HFFc6 (cell line): Measurements from ENCODE around the gene DFFA. TPM values are rescaled to one million over a fixed set of nuclear protein-coding genes. Genes with fewer than 3 reads are reported as not detected.

ENCODE experiments used
- DNase-seq: peaks from one replicate; pipeline ENCODE4 v3.0.0-alpha.2; 2018
- H3K27ac Mint-ChIP-seq: 2 replicates; pipeline ENCODE4 v1.8.0; 2020; ENCODE audit warnings: mild to moderate bottlenecking, mixed read lengths
- H3K27me3 Mint-ChIP-seq: 2 replicates; pipeline ENCODE4 v1.8.0; 2021; ENCODE audit warnings: mild to moderate bottlenecking, moderate library complexity, mixed read lengths; ENCODE audit not compliant: insufficient read depth
- H3K36me3 Mint-ChIP-seq: 2 replicates; pipeline ENCODE4 v1.8.0; 2021; ENCODE audit warnings: low read depth, mixed read lengths
- H3K4me1 Mint-ChIP-seq: 2 replicates; pipeline ENCODE4 v1.8.0; 2020; ENCODE audit warnings: low read depth, mixed read lengths
- H3K4me3 Mint-ChIP-seq: 2 replicates; pipeline ENCODE4 v1.8.0; 2020; ENCODE audit warnings: mild to moderate bottlenecking, moderate library complexity, mixed read lengths
- H3K9me3 Mint-ChIP-seq: 2 replicates; pipeline ENCODE4 v1.8.0; 2020; ENCODE audit warnings: mild to moderate bottlenecking, mixed read lengths
- total RNA-seq, 6 experiments: library from RNA; stranded (reverse); fragmentation: NEBNext Ultra II Directional; extraction: Animal tissue kit (Norgen Biotek cat#: 25700); gene quantifications; 2 replicates in 1 of 6; 3 replicates in 5 of 6; pipeline ENCODE4 v1.2.3, GENCODE V29; 2021
- TF ChIP-seq, protein P1 (sequence below): fragments of 200-600 bp; sonication (generic); IDR thresholded peaks from 2 replicates; pipeline ENCODE4 v1.5.0; 2021; ENCODE audit warnings: antibody characterized with exemption, mild to moderate bottlenecking

The DFFA gene
- total RNA-seq, 6 experiments from 2014 or later: 44.1 to 58.6 (median 48.4) TPM

DNA sequence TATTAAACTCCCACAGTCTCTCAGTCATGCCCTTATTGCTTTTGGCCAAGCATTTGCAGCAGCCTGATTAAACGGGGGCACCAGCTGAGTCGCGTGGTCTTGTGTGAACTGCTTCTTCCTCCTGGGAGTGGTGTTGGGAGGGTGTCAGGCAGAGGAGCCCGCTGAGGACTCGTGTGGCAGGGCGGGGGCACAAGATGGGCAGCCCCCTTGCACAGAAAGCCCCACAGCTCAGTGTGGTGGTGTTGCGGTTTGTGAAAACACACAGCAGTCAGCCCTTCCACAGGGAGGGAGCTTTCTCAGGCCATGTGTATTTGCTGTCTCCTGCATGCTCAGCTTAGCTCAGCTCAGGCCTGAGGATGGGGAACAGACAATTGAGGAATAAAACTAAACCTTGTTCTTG, 24.8 kb upstream of the DFFA start:
- no peaks in the 10 kb centered on the region; the same call in 1 of the 2 replicates for H3K36me3 Mint-ChIP-seq
- H3K9me3 Mint-ChIP-seq: no peaks in the 10 kb centered on the region
- peaks cover 2% of the 10 kb centered on the region; the same call in 1 of the 2 replicates for H3K27me3 Mint-ChIP-seq
- H3K4me1 Mint-ChIP-seq: peaks cover 25% of the 10 kb centered on the region
- no peak overlapping the region for H3K4me3 Mint-ChIP-seq
- DNase-seq: no peak
- no peak overlapping the region for H3K27ac Mint-ChIP-seq
- TF ChIP-seq, protein P1, sequence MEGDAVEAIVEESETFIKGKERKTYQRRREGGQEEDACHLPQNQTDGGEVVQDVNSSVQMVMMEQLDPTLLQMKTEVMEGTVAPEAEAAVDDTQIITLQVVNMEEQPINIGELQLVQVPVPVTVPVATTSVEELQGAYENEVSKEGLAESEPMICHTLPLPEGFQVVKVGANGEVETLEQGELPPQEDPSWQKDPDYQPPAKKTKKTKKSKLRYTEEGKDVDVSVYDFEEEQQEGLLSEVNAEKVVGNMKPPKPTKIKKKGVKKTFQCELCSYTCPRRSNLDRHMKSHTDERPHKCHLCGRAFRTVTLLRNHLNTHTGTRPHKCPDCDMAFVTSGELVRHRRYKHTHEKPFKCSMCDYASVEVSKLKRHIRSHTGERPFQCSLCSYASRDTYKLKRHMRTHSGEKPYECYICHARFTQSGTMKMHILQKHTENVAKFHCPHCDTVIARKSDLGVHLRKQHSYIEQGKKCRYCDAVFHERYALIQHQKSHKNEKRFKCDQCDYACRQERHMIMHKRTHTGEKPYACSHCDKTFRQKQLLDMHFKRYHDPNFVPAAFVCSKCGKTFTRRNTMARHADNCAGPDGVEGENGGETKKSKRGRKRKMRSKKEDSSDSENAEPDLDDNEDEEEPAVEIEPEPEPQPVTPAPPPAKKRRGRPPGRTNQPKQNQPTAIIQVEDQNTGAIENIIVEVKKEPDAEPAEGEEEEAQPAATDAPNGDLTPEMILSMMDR: no peak

DNA sequence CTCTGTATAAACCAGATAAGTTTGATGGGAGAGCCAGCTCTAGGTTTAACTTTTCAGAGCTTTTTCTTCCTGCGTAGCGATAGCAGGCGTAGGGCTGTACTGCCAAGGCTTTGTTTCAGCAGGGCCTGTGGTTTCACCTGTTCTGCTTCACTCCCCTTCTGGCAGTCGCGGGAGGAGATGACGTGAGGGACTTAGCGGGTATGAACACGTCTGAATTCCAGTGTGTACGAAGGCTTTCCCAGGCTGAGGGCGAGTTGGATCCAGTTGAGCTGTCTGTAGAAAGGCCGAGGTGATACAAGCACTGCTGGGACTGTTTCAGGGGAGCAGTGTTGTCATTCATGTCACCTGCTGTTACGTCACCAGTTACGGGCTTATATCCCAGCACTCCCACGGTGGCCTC, 23.6 kb upstream of the DFFA start:
- TF ChIP-seq, protein P1: no peak
- Mint-ChIP-seq H3K4me1 (peaks cover 25% of the 10 kb centered on the region), H3K4me3 (no peak overlapping the region), H3K27me3 (peaks cover 2% of the 10 kb centered on the region; the same call in 1 of the 2 replicates), H3K27ac (no peak overlapping the region; the same call in 1 of the 2 replicates), H3K9me3 (no peaks in the 10 kb centered on the region), H3K36me3 (no peaks in the 10 kb centered on the region; the same call in 1 of the 2 replicates)
- DNase-seq: no peak

DNA sequence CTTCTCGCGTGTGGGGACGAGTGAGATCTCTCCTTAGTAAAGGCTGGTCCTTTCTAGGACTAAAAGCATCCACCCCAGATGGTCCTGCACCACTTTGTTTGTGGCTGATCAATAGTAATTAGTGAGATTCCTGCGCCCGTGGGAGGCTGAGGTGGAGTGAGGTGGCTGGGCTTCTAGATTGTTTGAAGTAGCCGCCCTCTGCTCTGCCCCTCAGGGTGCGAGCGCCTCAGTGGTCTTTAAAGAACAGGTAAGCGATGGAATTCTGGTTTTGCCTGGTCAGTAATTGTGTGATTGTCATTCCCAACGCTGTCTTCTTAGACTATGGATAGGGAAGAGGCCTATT, 23.1 kb upstream of the DFFA start:
- Mint-ChIP-seq H3K4me3 (peak overlapping the region; percentile 84), H3K9me3 (no peaks in the 10 kb centered on the region), H3K27ac (peak overlapping the region; percentile 77), H3K36me3 (no peaks in the 10 kb centered on the region; the same call in 1 of the 2 replicates), H3K27me3 (peaks cover 2% of the 10 kb centered on the region; the same call in 1 of the 2 replicates), H3K4me1 (peaks cover 25% of the 10 kb centered on the region)
- TF ChIP-seq, protein P1: no peak
- DNase-seq: no peak

DNA sequence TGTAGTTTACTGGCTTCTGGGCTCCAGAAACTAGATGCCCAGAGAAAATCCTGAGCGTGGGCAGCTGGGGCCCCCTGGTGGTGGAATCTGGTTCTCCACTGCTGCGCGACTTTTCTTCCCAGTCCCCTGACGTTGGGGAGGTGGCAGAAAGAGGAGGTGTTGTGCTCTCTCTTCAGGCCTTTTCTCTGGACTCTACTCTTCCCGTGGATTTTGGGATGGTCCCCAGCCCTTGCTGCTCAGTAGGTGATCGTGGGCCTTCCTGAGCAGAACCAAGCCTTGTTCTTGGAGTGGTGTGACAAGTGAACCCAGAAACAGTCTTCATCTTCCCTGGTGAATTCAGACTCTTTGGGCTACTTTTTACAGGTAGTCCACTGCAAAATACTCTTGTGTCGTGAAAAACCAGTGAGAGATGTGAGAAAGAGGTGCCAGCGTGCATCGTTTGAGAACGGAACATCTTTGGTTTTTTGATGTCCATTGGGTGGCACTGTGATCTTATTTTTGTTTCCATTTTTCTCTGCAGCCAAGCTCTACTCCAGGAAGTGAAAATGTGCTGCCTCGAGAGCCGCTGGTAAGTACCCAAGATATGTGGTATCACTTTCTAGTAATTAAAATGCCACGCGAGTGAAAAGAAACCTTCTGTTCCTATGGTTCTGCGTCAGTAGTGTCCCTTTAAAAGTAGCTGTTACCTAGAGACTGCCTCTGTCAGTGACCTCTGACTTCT, 22.6 kb upstream of the DFFA start:
- H3K4me3 Mint-ChIP-seq: peak overlapping the region; percentile 84
- no peaks in the 10 kb centered on the region; the same call in 1 of the 2 replicates for H3K36me3 Mint-ChIP-seq
- DNase-seq: peak; percentile 54
- peak overlapping the region; percentile 77 for H3K27ac Mint-ChIP-seq
- TF ChIP-seq, protein P1: peak; percentile 99
- peaks cover 26% of the 10 kb centered on the region for H3K4me1 Mint-ChIP-seq
- H3K27me3 Mint-ChIP-seq: peaks cover 2% of the 10 kb centered on the region; the same call in 1 of the 2 replicates
- no peaks in the 10 kb centered on the region for H3K9me3 Mint-ChIP-seq

DNA sequence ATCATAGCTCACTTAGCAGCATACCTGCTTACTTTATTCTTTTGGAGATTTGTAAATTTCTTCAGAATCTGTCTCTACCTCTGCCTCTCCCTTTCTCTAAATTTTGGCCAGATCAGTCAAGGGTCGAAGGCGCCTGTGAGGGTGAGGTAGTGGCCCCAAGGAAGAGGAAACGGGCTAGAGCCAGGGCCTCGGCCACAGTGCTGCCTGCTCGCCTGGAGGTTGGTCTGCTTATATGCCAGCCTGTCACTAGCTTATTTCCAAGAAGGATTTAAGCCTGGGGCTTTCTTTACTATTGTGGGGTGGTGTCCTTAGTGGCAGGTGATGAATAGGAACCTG, 22.1 kb upstream of the DFFA start:
- H3K27me3 Mint-ChIP-seq: peaks cover 2% of the 10 kb centered on the region; the same call in 1 of the 2 replicates
- DNase-seq: no peak
- peaks cover 32% of the 10 kb centered on the region for H3K4me1 Mint-ChIP-seq
- H3K36me3 Mint-ChIP-seq: no peaks in the 10 kb centered on the region; the same call in 1 of the 2 replicates
- H3K27ac Mint-ChIP-seq: peak overlapping the region; percentile 77; the same call in 1 of the 2 replicates
- H3K9me3 Mint-ChIP-seq: no peaks in the 10 kb centered on the region
- TF ChIP-seq, protein P1: no peak
- H3K4me3 Mint-ChIP-seq: no peak overlapping the region; the same call in 1 of the 2 replicates
